IMR-90 (cell line): Measurements from ENCODE around the gene STING1. TPM values are rescaled to one million over a fixed set of nuclear protein-coding genes. Genes with fewer than 3 reads are reported as not detected.
A peak's percentile ranks its signal among the peaks of the same experiment; 100 is the strongest.

Source experiments
- ATAC-seq: fragments of 200-7000 bp; cut with Tn5 transposase; 2 replicates; pipeline ENCODE4 v1.9.1; 2020; ENCODE audit warnings: low read depth, mild to moderate bottlenecking, moderate library complexity
- BruUV-seq: library from RNA; stranded (reverse); fragments of 400-500 nt; replicated peaks from 2 replicates; lab custom pipeline; 2021; lab: Mats Ljungman, UMichigan
- CTCF ChIA-PET: fragments of 300-600 bp; formaldehyde crosslinking; extraction: SDS; loops from one replicate; lab custom pipeline; 2021; ENCODE audit warnings: antibody characterized with exemption; lab: Yijun Ruan, JAX
- POLR2A ChIA-PET: fragments of 300-600 bp; sonication (Branson Sonifier 250); formaldehyde crosslinking; loops from one replicate; lab custom pipeline; 2022; ENCODE audit warnings: antibody characterized with exemption; ENCODE audit not compliant: unreplicated experiment; lab: Charles Lee
- DNase-seq: peaks from one replicate; pipeline ENCODE4 v3.0.0; 2013
- H2AFZ ChIP-seq: replicated peaks from 2 replicates; pipeline ENCODE3; 2013; ENCODE audit warnings: low read length, mild to moderate bottlenecking; ENCODE audit not compliant: poor library complexity
- H2AK5ac ChIP-seq: 2 replicates; pipeline ENCODE4 v1.6.1; 2013; ENCODE audit warnings: low read depth, low read length, inconsistent platforms
- H2AK9ac ChIP-seq: replicated peaks from 2 replicates; pipeline ENCODE3; 2013; ENCODE audit warnings: mild to moderate bottlenecking, low read depth, low read length, moderate library complexity; ENCODE audit not compliant: poor library complexity
- H2BK120ac ChIP-seq: 2 replicates; pipeline ENCODE4 v1.6.1; 2013; ENCODE audit warnings: low read depth, low read length, inconsistent platforms
- H2BK15ac ChIP-seq: 3 replicates; pipeline ENCODE4 v1.6.1; 2013; ENCODE audit warnings: low read depth, low read length, inconsistent platforms
- H2BK20ac ChIP-seq: 2 replicates; pipeline ENCODE4 v1.6.1; 2013; ENCODE audit warnings: low read depth, mild to moderate bottlenecking, inconsistent platforms, low read length, moderate library complexity
- H2BK5ac ChIP-seq: 2 replicates; pipeline ENCODE4 v1.6.1; 2013; ENCODE audit warnings: mild to moderate bottlenecking, low read depth, low read length, inconsistent platforms; ENCODE audit not compliant: poor library complexity, severe bottlenecking
- H3K14ac ChIP-seq: replicated peaks from 2 replicates; pipeline ENCODE4 v1.6.1; 2013; ENCODE audit warnings: low read depth, low read length, inconsistent platforms
- H3K18ac ChIP-seq: 2 replicates; pipeline ENCODE4 v1.6.1; 2013; ENCODE audit warnings: low read depth, low read length, control low read depth
- H3K23ac ChIP-seq: 2 replicates; pipeline ENCODE4 v1.6.1; 2013; ENCODE audit warnings: low read depth, low read length, inconsistent platforms
- H3K27ac ChIP-seq: 2 replicates; pipeline ENCODE4 v1.5.1; 2013; ENCODE audit warnings: mild to moderate bottlenecking, control low read depth, low read length; ENCODE audit not compliant: insufficient read depth
- H3K27me3 ChIP-seq: 2 replicates; pipeline ENCODE4 v1.6.1; 2013; ENCODE audit warnings: low read length; ENCODE audit not compliant: control insufficient read depth, insufficient read depth
- H3K36me3 ChIP-seq: 2 replicates; pipeline ENCODE4 v1.6.1; 2013; ENCODE audit warnings: low read length, mixed read lengths; ENCODE audit not compliant: control insufficient read depth, insufficient read depth
- H3K4ac ChIP-seq: 2 replicates; pipeline ENCODE4 v1.6.1; 2013; ENCODE audit warnings: low read depth, low read length, inconsistent platforms
- H3K4me1 ChIP-seq: 2 replicates; pipeline ENCODE4 v1.6.1; 2013; ENCODE audit warnings: low read length, mixed read lengths; ENCODE audit not compliant: control insufficient read depth, insufficient read depth
- H3K4me2 ChIP-seq: 2 replicates; pipeline ENCODE4 v1.6.1; 2013; ENCODE audit warnings: low read depth, mild to moderate bottlenecking, control low read depth, low read length, moderate library complexity
- H3K4me3 ChIP-seq: 2 replicates; pipeline ENCODE4 v1.5.1; 2013; ENCODE audit warnings: low read depth, mild to moderate bottlenecking, control low read depth, low read length, moderate library complexity; ENCODE audit not compliant: insufficient read depth
- H3K56ac ChIP-seq: 2 replicates; pipeline ENCODE4 v1.6.1; 2013; ENCODE audit warnings: low read length, inconsistent platforms; ENCODE audit not compliant: insufficient read depth; ENCODE audit errors: extremely low read depth
- H3K79me1 ChIP-seq, 2 experiments: 2 replicates each; pipeline ENCODE4 v1.6.1; 2013; ENCODE audit warnings: low read length in 2 of 2, inconsistent platforms in 1 of 2, low read depth in 1 of 2
- H3K9ac ChIP-seq: 2 replicates; pipeline ENCODE4 v1.6.1; 2013; ENCODE audit warnings: low read depth, low read length, control low read depth
- H3K9me1 ChIP-seq: 2 replicates; pipeline ENCODE4 v1.6.1; 2013; ENCODE audit warnings: low read length, inconsistent platforms; ENCODE audit not compliant: insufficient read depth
- H3K9me3 ChIP-seq: 2 replicates; pipeline ENCODE4 v1.6.1; 2013; ENCODE audit warnings: low read length; ENCODE audit not compliant: control insufficient read depth, insufficient read depth
- H4K20me1 ChIP-seq: 2 replicates; pipeline ENCODE4 v1.6.1; 2013; ENCODE audit warnings: low read length, inconsistent platforms; ENCODE audit not compliant: insufficient read depth
- H4K5ac ChIP-seq: 2 replicates; pipeline ENCODE4 v1.6.1; 2013; ENCODE audit warnings: mild to moderate bottlenecking, low read depth, low read length, control low read depth
- H4K8ac ChIP-seq, 2 experiments: 2 replicates each; pipeline ENCODE4 v1.6.1; 2013; ENCODE audit warnings: low read depth in 2 of 2, low read length in 2 of 2, control low read depth in 1 of 2, inconsistent platforms in 1 of 2
- H4K91ac ChIP-seq: 2 replicates; pipeline ENCODE4 v1.6.1; 2013; ENCODE audit warnings: low read depth, low read length, inconsistent platforms; ENCODE audit not compliant: insufficient read depth
- MAZ ChIP-seq: IDR thresholded peaks from 2 replicates; pipeline ENCODE4 v1.6.1; 2012; ENCODE audit warnings: low read depth, mild to moderate bottlenecking, low read length, improper control_type of control experiment, moderate library complexity, borderline replicate concordance
- RAD21 ChIP-seq: IDR thresholded peaks from 2 replicates; pipeline ENCODE4 v1.6.1; 2012; ENCODE audit warnings: low read length, improper control_type of control experiment
- RCOR1 ChIP-seq: IDR thresholded peaks from 2 replicates; pipeline ENCODE4 v1.6.1; 2012; ENCODE audit warnings: mild to moderate bottlenecking, low read length, improper control_type of control experiment; ENCODE audit not compliant: insufficient replicate concordance
- WGBS, 2 experiments: methylation state at CpG; one replicate each; pipeline versions ENCODE4 v1.1.5 to v1.1.7; 2013; ENCODE audit warnings: missing lambda C conversion rate in 2 of 2; ENCODE audit not compliant: insufficient read length in 1 of 2; ENCODE audit errors: extremely low coverage in 2 of 2; 5-methylcytosine and 5-hydroxymethylcytosine counted together
- dilution Hi-C: fragments of 300-500 bp; cut with HindIII; formaldehyde crosslinking; loops from one replicate; pipeline ENCODE4 v1.14.3; 2018; ENCODE audit warnings: low sequenced_read_pairs; ENCODE audit not compliant: unreplicated experiment
- in situ Hi-C: fragments of 300-500 bp; cut with MboI; formaldehyde crosslinking; loops from 3 replicates; pipeline ENCODE4 v1.14.3; 2019; ENCODE audit warnings: low sequenced_read_pairs, inconsistent platforms, mixed read lengths
- intact Hi-C: fragments of 100-400 bp; cut with micrococcal nuclease; formaldehyde crosslinking; loops from 2 replicates; pipeline ENCODE4 v1.10.0; 2022
- polyA plus RNA-seq, 3 experiments: library from polyadenylated mRNA; depleted of rRNA; stranded (reverse); fragments of >200 nt; gene quantifications; 2 replicates each; pipeline ENCODE4 v1.2.3, GENCODE V29; 2012; ENCODE audit warnings: low replicate concordance in 1 of 3
- total RNA-seq: library from RNA; depleted of rRNA; stranded (reverse); fragments of >200 nt; gene quantifications from 2 replicates; pipeline ENCODE4 v1.2.3, GENCODE V29; 2012

STING1 gene
- total and polyA plus RNA-seq, 2 of the 4 experiments (the other 2 are of a cell fraction), result 18.6 to 63.5 TPM

DNA sequence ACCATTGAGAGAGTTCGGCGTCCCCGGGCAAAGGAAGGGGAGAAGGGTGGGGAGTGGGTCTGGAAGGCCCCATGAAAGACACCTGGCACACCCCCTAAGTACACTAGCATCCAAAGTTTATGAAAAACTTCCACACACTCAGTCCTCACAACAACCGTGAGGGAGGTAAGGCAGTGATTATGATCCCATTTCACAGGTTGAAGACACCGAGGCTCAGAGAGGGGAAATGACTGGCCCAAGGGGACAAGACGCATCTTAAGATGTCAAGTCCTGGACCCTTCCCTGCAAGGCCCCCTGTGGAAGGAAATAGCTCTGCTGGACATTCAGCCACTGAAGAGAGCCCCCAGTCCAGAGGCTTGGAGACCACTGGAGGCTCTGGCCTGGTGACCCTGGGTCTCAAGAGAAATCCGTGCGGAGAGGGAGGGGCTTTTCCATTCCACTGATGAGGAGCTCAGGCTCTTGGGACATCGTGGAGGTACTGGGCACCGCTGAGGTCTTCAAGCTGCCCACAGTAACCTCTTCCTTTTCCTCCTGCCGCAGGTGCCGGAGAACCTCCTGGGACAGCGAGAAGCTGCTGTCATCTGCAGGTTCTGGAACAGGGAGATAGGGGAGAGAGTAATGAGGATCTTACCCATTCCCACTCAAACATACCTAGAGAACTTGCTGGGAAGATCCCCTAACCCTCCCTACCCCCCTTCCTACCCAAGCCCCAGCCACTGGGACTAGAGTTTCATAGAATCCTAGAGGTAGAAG lies 6.5 kb downstream of the STING1 start:
- no peak overlapping the region for H2AFZ ChIP-seq
- no TSS peak for BruUV-seq
- 0 out of 2 replicates have a peak overlapping the region, but pooled peaks have one; percentile 27 for H4K91ac ChIP-seq
- CTCF ChIA-PET, result no interaction called here
- 0 out of 2 replicates have a peak overlapping the region, but pooled peaks have one; percentile 30 for H2AK5ac ChIP-seq
- H3K27me3 ChIP-seq, result no peaks in the 10 kb centered on the region
- H3K18ac ChIP-seq, result no peak overlapping the region
- no peak overlapping the region for H3K9ac ChIP-seq
- no peak for TF ChIP-seq RCOR1
- no peak for TF ChIP-seq RAD21
- no peak for TF ChIP-seq MAZ
- dilution Hi-C loops (no loop called here), in situ Hi-C loops (no loop called here), intact Hi-C loops (no loop called here)
- 83% methylated on average over 3 of the region's 13 CpGs; no CpG with 5 or more reads in 1 of the 2 experiments for WGBS, 2 experiments
- peak overlapping the region; percentile 43; the same call in 1 of the 2 replicates for H3K4ac ChIP-seq
- H3K27ac ChIP-seq, result no peak overlapping the region
- H3K4me2 ChIP-seq, result no peak overlapping the region
- H2BK20ac ChIP-seq, result 0 out of 2 replicates have a peak overlapping the region, but pooled peaks have one; percentile 31
- POLR2A ChIA-PET, result no interaction called here
- H2BK120ac ChIP-seq, result no peak overlapping the region
- H4K8ac ChIP-seq, result 0 out of 4 replicates have a peak overlapping the region, but pooled peaks of 1 of the 2 experiments have one; percentile 40
- no peak overlapping the region for H4K5ac ChIP-seq
- ATAC-seq, result no peak
- no peak overlapping the region for H3K23ac ChIP-seq
- no peak overlapping the region for H2BK15ac ChIP-seq
- peaks cover 12 to 45% of the 10 kb centered on the region in 2 experiments for H3K79me1 ChIP-seq
- H4K20me1 ChIP-seq, result no peaks in the 10 kb centered on the region; the same call in 1 of the 2 replicates
- H3K4me3 ChIP-seq, result no peak overlapping the region
- DNase-seq, result no peak
- peaks cover 27% of the 10 kb centered on the region for H3K4me1 ChIP-seq
- H3K9me1 ChIP-seq, result peaks cover 31% of the 10 kb centered on the region
- H2AK9ac ChIP-seq, result no peak overlapping the region
- H3K36me3 ChIP-seq, result peaks cover 15% of the 10 kb centered on the region
- no peak overlapping the region for H2BK5ac ChIP-seq
- H3K9me3 ChIP-seq, result no peaks in the 10 kb centered on the region
- H3K56ac ChIP-seq, result no peak overlapping the region
- no peak overlapping the region for H3K14ac ChIP-seq
